ENCODE results near the gene COPG2. TPM values are rescaled to one million over a fixed set of nuclear protein-coding genes. Genes with fewer than 3 reads are reported as not detected.

The COPG2 gene
- total RNA-seq: 10 to 100 TPM; 19.9 to 25.9 (median 23.8) TPM

- DNase-seq (ENCODE audit: low spot score in 2 of 2): peak; percentile 73 to 95
- intact Hi-C loops (cut with DNase I; ENCODE audit: low total_unique reads): no loop called here
These were observed at the start of gene COPG2 for GRCh38 chr7:130668258-130669084. Gene COPG2, minus strand, starts transcription at chr7:130668748. Its CDS starts 80 bp downstream, at chr7:130668668.

GRCh38 chr7:130712416-130712815, 43.9 kb upstream of the COPG2 start:
- H3K4me3 ChIP-seq (ENCODE audit: low read depth, poor library complexity, severe bottlenecking): no peak overlapping the region
- TF ChIP-seq POLR2A (IDR thresholded peaks at IDR 0.05) (no peak), CTCF (IDR thresholded peaks at IDR 0.05) (no peak)
- intact Hi-C loops (cut with DNase I; ENCODE audit: low total_unique reads): no loop called here
- WGBS, 2 donors: 28 to 33% methylated on average over 3 of the region's 3 CpGs
- no peak for DNase-seq (ENCODE audit: low spot score in 2 of 2)

More at GRCh38 chr7:130668258-130669084, at the start of gene COPG2:
- TF ChIP-seq CTCF (IDR thresholded peaks at IDR 0.05): no peak
- no peak for TF ChIP-seq POLR2A (IDR thresholded peaks at IDR 0.05)
- peak within 1 kb of the TSS; percentile 83 for H3K4me3 ChIP-seq (ENCODE audit: low read depth, poor library complexity, severe bottlenecking)
- WGBS, 2 donors: 0 to 1% methylated on average over 38 to 40 of the region's 103 CpGs

- intact Hi-C loops (cut with DNase I; ENCODE audit: low total_unique reads): no loop called here
- DNase-seq (ENCODE audit: low spot score in 2 of 2): no peak
- H3K4me3 ChIP-seq (ENCODE audit: low read depth, poor library complexity, severe bottlenecking): no peak overlapping the region
- 92 to 95% methylated on average over 4 of the region's 4 CpGs for WGBS, 2 donors
- TF ChIP-seq CTCF (IDR thresholded peaks at IDR 0.05): no peak
- no peak for TF ChIP-seq POLR2A (IDR thresholded peaks at IDR 0.05)
These were observed 40.2 kb upstream of the COPG2 start for GRCh38 chr7:130708766-130709165.

- TF ChIP-seq POLR2A (IDR thresholded peaks at IDR 0.05): no peak
- no peak for TF ChIP-seq CTCF (IDR thresholded peaks at IDR 0.05)
- DNase-seq (ENCODE audit: low spot score in 2 of 2): no peak
- 93 to 94% methylated on average over 4 of the region's 4 CpGs for WGBS, 2 donors
- intact Hi-C loops (cut with DNase I; ENCODE audit: low total_unique reads): no loop called here
- no peak overlapping the region for H3K4me3 ChIP-seq (ENCODE audit: low read depth, poor library complexity, severe bottlenecking)
These were observed 39.5 kb upstream of the COPG2 start for GRCh38 chr7:130708001-130708400.

GRCh38 chr7:130703851-130704250, 35.3 kb upstream of the COPG2 start:
- WGBS, 2 donors: 85 to 88% methylated on average over 1 of the region's 1 CpG
- TF ChIP-seq POLR2A (IDR thresholded peaks at IDR 0.05) (no peak), CTCF (IDR thresholded peaks at IDR 0.05) (no peak)
- intact Hi-C loops (cut with DNase I; ENCODE audit: low total_unique reads): no loop called here
- no peak for DNase-seq (ENCODE audit: low spot score in 2 of 2)
- no peak overlapping the region for H3K4me3 ChIP-seq (ENCODE audit: low read depth, poor library complexity, severe bottlenecking)

Data from lower leg skin (tissue), 4 donors.